ENCODE measurements around the gene NLGN4Y. TPM values are rescaled to one million over a fixed set of nuclear protein-coding genes. Genes with fewer than 3 reads are reported as not detected.

NLGN4Y gene
- total and polyA plus RNA-seq, 5 experiments from 2014 or later, result not detected

- no peaks in the 10 kb centered on the region for H3K36me3 Mint-ChIP-seq
- no peaks in the 10 kb centered on the region for H3K4me1 Mint-ChIP-seq
- ATAC-seq (no peak), DNase-seq (no peak)
- H3K9me3 Mint-ChIP-seq, result no peaks in the 10 kb centered on the region
- no peak overlapping the region for H3K4me3 Mint-ChIP-seq
- no peaks in the 10 kb centered on the region for H3K27me3 Mint-ChIP-seq
- POLR2A ChIA-PET, result no interaction called here
- H3K27ac Mint-ChIP-seq, result no peak overlapping the region
Measured at GRCh38 chrY:14741596-14741995, 217.3 kb downstream of the NLGN4Y start.

- no peak overlapping the region for H3K27ac Mint-ChIP-seq
- DNase-seq (no peak), ATAC-seq (no peak)
- H3K4me1 Mint-ChIP-seq, result no peaks in the 10 kb centered on the region
- POLR2A ChIA-PET, result no interaction called here
- H3K4me3 Mint-ChIP-seq, result no peak overlapping the region
- H3K36me3 Mint-ChIP-seq, result no peaks in the 10 kb centered on the region
- no peaks in the 10 kb centered on the region for H3K27me3 Mint-ChIP-seq
- no peaks in the 10 kb centered on the region for H3K9me3 Mint-ChIP-seq
Measured at GRCh38 chrY:14748329-14748728, 224.0 kb downstream of the NLGN4Y start.

- Mint-ChIP-seq H3K9me3 (peaks cover 0 to 10% (median 0%) of the 10 kb centered on the region in 9 donors), H3K27me3 (no peaks in the 10 kb centered on the region), H3K36me3 (no peaks in the 10 kb centered on the region), H3K4me3 (no peak overlapping the region), H3K27ac (no peak overlapping the region), H3K4me1 (no peaks in the 10 kb centered on the region)
- DNase-seq, result no peak
- ATAC-seq, result no peak
- POLR2A ChIA-PET, result no interaction called here
Measured at GRCh38 chrY:14755571-14755970, 231.2 kb downstream of the NLGN4Y start.

- DNase-seq (no peak), ATAC-seq (no peak)
- POLR2A ChIA-PET, result no interaction called here
- H3K4me1 Mint-ChIP-seq, result no peaks in the 10 kb centered on the region
- H3K27me3 Mint-ChIP-seq, result peaks cover 0 to 1% (median 0%) of the 10 kb centered on the region in 5 donors
- H3K36me3 Mint-ChIP-seq, result no peaks in the 10 kb centered on the region
- H3K4me3 Mint-ChIP-seq, result no peak overlapping the region
- peaks cover 0 to 4% (median 0%) of the 10 kb centered on the region in 9 donors for H3K9me3 Mint-ChIP-seq
- H3K27ac Mint-ChIP-seq, result no peak overlapping the region
Measured at GRCh38 chrY:14762903-14763302, 238.6 kb downstream of the NLGN4Y start.

- Mint-ChIP-seq H3K36me3 (no peaks in the 10 kb centered on the region), H3K4me3 (no peak overlapping the region), H3K4me1 (no peaks in the 10 kb centered on the region), H3K9me3 (no peaks in the 10 kb centered on the region), H3K27ac (no peak overlapping the region), H3K27me3 (peaks cover 0 to 1% (median 0%) of the 10 kb centered on the region in 5 donors)
- no peak for ATAC-seq
- POLR2A ChIA-PET, result no interaction called here
- no peak for DNase-seq
Measured at GRCh38 chrY:14763600-14763999, 239.3 kb downstream of the NLGN4Y start.

- DNase-seq, result no peak
- no peak overlapping the region for H3K27ac Mint-ChIP-seq
- no peaks in the 10 kb centered on the region for H3K27me3 Mint-ChIP-seq
- no peak for ATAC-seq
- no peak overlapping the region for H3K4me3 Mint-ChIP-seq
- POLR2A ChIA-PET, result no interaction called here
- no peaks in the 10 kb centered on the region for H3K36me3 Mint-ChIP-seq
- peaks cover 0 to 17% (median 0%) of the 10 kb centered on the region in 9 donors for H3K9me3 Mint-ChIP-seq
- H3K4me1 Mint-ChIP-seq, result no peaks in the 10 kb centered on the region
Measured at GRCh38 chrY:14778208-14778607, 253.9 kb downstream of the NLGN4Y start.

GRCh38 chrY:14793104-14793503, 268.8 kb downstream of the NLGN4Y start:
- Mint-ChIP-seq H3K9me3 (peaks cover 0 to 9% (median 0%) of the 10 kb centered on the region in 9 donors), H3K27me3 (no peaks in the 10 kb centered on the region), H3K4me3 (no peak overlapping the region), H3K36me3 (no peaks in the 10 kb centered on the region), H3K4me1 (no peaks in the 10 kb centered on the region), H3K27ac (no peak overlapping the region)
- no peak for ATAC-seq
- POLR2A ChIA-PET, result no interaction called here
- DNase-seq, result no peak

GRCh38 chrY:14793674-14794073, 269.3 kb downstream of the NLGN4Y start:
- DNase-seq (no peak), ATAC-seq (no peak)
- no peaks in the 10 kb centered on the region for H3K4me1 Mint-ChIP-seq
- no peak overlapping the region for H3K4me3 Mint-ChIP-seq
- H3K27ac Mint-ChIP-seq, result no peak overlapping the region
- no peaks in the 10 kb centered on the region for H3K27me3 Mint-ChIP-seq
- no peaks in the 10 kb centered on the region for H3K36me3 Mint-ChIP-seq
- peaks cover 0 to 9% (median 0%) of the 10 kb centered on the region in 9 donors for H3K9me3 Mint-ChIP-seq
- POLR2A ChIA-PET, result no interaction called here

GRCh38 chrY:14798010-14798409, 273.7 kb downstream of the NLGN4Y start:
- H3K36me3 Mint-ChIP-seq, result no peaks in the 10 kb centered on the region
- no peak overlapping the region for H3K4me3 Mint-ChIP-seq
- no peak overlapping the region for H3K27ac Mint-ChIP-seq
- H3K9me3 Mint-ChIP-seq, result peaks cover 0 to 4% (median 0%) of the 10 kb centered on the region in 9 donors
- ATAC-seq (no peak), DNase-seq (no peak)
- POLR2A ChIA-PET, result no interaction called here
- no peaks in the 10 kb centered on the region for H3K4me1 Mint-ChIP-seq
- H3K27me3 Mint-ChIP-seq, result no peaks in the 10 kb centered on the region

- no peak for ATAC-seq
- peaks cover 0 to 4% (median 0%) of the 10 kb centered on the region in 9 donors for H3K9me3 Mint-ChIP-seq
- no peaks in the 10 kb centered on the region for H3K27me3 Mint-ChIP-seq
- no peak overlapping the region for H3K27ac Mint-ChIP-seq
- DNase-seq, result no peak
- H3K4me3 Mint-ChIP-seq, result no peak overlapping the region
- H3K36me3 Mint-ChIP-seq, result no peaks in the 10 kb centered on the region
- no peaks in the 10 kb centered on the region for H3K4me1 Mint-ChIP-seq
- POLR2A ChIA-PET, result no interaction called here
Measured at GRCh38 chrY:14801096-14801495, 276.8 kb downstream of the NLGN4Y start.

GRCh38 chrY:14802125-14802524, 277.8 kb downstream of the NLGN4Y start:
- ATAC-seq, result no peak

GRCh38 chrY:14804041-14804440, 279.7 kb downstream of the NLGN4Y start:
- DNase-seq (no peak), ATAC-seq (no peak)
- Mint-ChIP-seq H3K27me3 (no peaks in the 10 kb centered on the region), H3K27ac (no peak overlapping the region), H3K4me1 (no peaks in the 10 kb centered on the region), H3K9me3 (peaks cover 0 to 2% (median 0%) of the 10 kb centered on the region in 9 donors), H3K36me3 (no peaks in the 10 kb centered on the region), H3K4me3 (no peak overlapping the region)
- POLR2A ChIA-PET, result no interaction called here

More at GRCh38 chrY:14802125-14802524, 277.8 kb downstream of the NLGN4Y start:
- no peaks in the 10 kb centered on the region for H3K27me3 Mint-ChIP-seq
- H3K4me1 Mint-ChIP-seq, result no peaks in the 10 kb centered on the region
- no peaks in the 10 kb centered on the region for H3K36me3 Mint-ChIP-seq
- DNase-seq, result no peak
- no peak overlapping the region for H3K4me3 Mint-ChIP-seq
- H3K9me3 Mint-ChIP-seq, result peaks cover 0 to 4% (median 0%) of the 10 kb centered on the region in 9 donors
- POLR2A ChIA-PET, result no interaction called here
- H3K27ac Mint-ChIP-seq, result no peak overlapping the region

- Mint-ChIP-seq H3K36me3 (no peaks in the 10 kb centered on the region), H3K9me3 (peaks cover 0 to 7% (median 0%) of the 10 kb centered on the region in 9 donors), H3K4me1 (no peaks in the 10 kb centered on the region), H3K27me3 (no peaks in the 10 kb centered on the region), H3K27ac (no peak overlapping the region), H3K4me3 (no peak overlapping the region)
- ATAC-seq, result no peak
- POLR2A ChIA-PET, result no interaction called here
- no peak for DNase-seq
Measured at GRCh38 chrY:14818452-14818851, 294.1 kb downstream of the NLGN4Y start.

- ATAC-seq, result no peak
- POLR2A ChIA-PET, result no interaction called here
- Mint-ChIP-seq H3K4me1 (no peaks in the 10 kb centered on the region), H3K36me3 (no peaks in the 10 kb centered on the region), H3K4me3 (no peak overlapping the region), H3K27me3 (no peaks in the 10 kb centered on the region), H3K27ac (no peak overlapping the region), H3K9me3 (no peaks in the 10 kb centered on the region)
- DNase-seq, result no peak
Measured at GRCh38 chrY:14822201-14822600, 297.9 kb downstream of the NLGN4Y start.
